Embryonic facial prominence (tissue), 1 donor: ENCODE results near the gene CTNND1.
"Not testable (repeated sequence)": the region's sequence is repeated elsewhere in the genome, so short reads cannot be mapped to it uniquely, and the experiment has no call there.

ENCODE experiments used
- DNase-seq: peaks from one replicate; pipeline ENCODE4 v3.0.0-alpha.2; 2016; ENCODE audit errors: extremely low spot score

Gene CTNND1

DNA sequence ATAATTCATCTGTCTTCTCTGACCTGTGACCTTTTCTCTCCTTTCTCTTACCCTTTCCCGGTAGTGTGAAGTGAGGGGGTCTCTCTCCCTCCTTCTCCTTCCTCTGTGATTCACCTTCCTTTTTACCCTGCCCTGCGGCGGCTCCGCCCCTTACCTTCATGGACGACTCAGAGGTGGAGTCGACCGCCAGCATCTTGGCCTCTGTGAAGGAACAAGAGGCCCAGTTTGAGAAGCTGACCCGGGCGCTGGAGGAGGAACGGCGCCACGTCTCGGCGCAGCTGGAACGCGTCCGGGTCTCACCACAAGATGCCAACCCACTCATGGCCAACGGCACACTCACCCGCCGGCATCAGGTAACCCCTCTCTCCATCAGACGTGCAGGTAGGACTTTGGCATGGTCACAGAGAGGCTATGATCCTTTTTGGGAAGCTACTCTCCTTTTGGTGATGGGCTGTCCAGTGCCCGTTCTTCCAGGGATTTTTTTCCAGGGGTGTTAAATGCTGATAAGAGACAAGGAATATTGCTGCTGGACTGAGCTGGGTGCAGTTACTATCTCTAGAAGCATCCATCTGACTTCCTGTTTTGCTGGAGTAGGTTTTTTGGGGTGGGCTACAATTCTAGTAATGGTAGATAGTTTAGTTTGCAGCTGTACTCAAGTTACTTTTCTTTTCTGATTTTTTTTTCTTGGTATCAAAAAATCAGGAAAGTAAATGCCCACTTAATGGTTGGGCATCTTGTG, 29.9 kb downstream of the CTNND1 start:
- no peak for DNase-seq

DNA sequence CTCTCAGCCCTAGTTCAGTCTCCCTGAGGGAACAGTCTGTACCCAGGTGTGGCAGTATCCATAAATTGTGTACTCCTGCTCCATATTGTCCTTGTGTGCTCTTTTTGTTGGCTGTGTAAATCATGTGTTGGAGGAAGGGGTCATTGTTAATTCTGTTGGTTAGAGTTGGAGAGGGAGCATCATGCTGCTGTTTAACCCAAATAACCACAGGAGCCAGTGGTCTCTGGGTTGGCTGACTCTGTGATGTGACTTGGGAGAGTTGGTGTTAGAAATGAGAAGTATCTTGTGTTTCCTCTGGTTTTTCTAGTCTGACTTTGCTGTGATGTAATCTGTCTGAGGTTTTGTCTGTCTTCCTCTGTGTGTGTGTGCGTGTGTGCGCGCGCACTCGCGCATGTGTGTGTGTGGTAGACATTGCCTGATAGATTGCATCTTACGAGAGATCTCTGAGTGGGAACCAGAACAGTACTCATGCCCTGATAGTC, 30.5 kb downstream of the CTNND1 start:
- DNase-seq, result no peak

DNA sequence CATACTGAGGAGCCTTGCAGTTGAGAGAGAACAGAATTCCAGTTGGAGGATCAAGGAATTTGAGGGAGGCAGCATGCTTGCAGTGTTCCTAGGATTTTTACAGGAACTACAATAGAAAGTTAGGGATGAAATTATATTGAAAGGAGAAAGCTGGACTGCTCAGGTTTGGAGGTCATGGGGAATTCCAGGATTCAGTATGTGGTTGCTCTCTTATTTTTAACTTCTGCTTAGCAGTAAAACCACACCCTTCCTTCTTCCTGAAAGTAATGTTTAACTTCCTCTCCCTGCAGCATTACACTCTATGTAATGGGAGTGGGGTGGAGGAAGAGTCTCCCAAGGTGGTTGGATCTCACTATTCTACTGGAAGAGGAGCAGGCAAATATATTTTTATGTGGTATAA, 31.3 kb downstream of the CTNND1 start:
- DNase-seq, result no peak

DNA sequence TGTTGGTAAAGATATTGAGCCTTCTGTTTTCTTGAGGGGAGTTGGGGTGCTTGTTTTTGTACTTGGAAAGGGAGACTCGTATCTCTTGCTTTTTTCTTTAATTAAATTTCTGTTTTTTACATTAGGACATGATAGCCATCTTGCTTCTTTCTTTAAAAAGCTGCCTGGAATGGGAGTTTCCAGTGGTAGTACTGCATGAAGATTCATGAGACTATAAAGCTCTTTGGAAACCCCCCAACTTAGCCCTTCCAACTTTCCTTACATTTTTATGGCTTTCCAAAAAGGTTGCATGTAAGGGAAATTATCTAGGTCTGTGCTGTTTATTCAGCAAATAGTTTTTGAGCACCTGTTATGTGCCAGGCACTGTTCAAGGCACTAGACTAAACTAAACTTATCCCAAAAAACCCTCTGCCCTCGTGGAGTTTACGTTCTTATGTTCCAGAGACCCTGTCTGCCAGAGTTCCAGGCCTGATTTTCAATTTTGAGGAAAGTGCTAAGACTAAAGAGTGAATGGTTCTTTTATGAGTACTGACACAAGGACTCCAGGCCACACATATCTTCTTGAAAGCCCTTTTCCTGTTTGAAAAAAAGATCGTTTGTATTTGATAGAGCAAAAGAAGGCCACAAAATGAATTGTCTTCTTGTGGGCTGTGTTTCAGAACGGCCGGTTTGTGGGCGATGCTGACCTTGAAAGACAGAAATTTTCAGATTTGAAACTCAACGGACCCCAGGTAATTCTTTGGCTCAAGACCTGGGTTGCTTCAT, 31.9 kb downstream of the CTNND1 start:
- no peak for DNase-seq

DNA sequence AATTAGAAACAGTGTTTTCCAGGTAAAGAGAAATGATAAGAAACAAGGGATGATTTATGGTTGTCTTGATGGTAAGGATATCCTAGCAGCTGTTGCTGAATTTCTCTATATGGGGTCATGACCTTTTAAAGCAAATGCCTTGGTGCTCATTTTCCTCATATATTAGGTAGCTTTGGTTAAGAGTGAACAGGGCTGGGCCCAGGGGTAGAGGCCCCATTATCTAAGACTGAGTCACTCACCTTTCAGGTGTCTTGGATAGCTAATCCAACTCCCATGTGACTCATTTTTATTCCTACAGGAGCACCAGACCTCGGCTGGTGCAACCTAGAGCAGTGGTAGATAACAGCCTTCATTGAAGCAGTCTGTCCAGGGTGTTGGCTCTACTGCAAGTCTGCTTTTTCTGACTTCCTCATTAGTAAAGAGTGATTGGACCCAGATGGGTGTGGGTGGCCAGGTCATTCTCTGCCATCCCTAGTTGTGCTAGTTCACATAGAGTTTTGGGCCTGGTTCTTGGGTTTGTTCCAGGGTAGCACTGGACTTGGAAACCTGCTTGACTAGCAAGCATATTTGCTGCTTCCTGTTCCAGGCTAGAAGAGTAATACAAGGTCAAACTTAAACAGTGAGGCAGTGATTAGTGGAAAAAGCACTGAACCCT, 37.4 kb downstream of the CTNND1 start:
- no peak for DNase-seq

DNA sequence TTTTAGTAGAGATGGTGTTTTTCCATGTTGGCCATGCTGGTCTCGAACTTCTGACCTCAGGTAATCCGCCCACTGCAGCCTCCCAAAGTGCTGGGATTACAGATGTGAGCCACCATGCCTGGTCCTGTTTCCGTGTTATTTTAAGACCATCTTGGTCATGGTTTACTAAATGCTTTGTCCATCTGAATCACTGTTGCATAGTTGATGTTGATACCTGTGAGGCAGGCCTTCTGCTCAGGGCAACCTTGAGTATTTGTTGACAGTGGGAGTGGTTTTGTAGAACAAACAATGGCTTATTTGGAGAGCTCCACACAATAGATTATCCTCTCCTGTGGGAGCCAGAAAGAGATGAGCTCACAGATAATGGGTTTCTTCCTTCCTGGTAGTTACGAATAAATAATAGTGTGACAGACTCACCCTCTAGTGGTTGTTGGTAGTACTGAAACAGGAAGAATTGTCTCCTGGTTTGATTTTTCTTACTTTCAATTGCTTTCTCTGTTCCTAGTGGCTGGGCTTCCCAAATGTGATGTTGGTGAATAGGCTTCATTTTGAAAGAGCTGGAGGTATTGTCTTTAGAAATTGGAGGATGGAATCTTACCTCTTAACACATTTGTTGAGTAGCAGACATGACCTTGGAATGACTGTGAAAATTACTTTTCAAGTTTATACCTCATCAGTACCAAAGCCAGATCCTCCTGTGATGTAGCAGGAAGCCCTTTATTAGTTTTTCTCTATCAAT, 39.0 kb downstream of the CTNND1 start:
- peak; percentile 57 for DNase-seq

DNA sequence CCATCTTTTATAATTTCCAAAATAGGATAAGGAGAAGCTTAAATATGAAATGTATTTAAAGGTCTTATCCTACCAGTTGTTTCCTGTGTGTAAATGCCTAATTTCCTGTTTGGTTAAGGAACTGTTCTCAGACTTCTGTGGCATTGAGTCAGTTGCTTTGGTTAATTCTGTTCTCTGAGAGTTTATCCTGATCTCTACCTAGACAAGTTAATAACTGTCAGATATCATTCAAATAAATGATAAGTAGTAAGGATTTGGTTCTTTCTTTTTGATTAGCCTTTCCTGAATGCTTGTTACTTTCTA, 39.5 kb downstream of the CTNND1 start:
- DNase-seq, result no peak

DNA sequence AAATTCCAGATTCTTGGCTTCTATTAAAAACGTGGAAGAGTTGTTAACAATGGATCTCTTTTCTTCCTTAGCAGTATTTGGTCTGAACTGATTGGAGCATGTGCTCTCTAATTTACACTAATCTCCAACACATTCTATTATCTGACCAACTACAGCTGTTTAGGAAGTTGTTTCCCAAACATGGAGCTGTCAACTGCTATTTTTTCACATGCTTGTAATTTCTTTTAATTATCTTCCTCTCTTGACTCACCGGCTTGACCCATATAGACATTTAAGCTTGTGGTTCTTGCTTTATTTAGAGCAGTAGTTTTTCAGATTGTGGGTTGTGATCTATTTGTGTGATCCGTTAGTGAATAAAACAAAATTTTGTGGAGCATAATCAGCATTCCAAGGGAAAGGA, 40.8 kb downstream of the CTNND1 start:
- no peak for DNase-seq

DNA sequence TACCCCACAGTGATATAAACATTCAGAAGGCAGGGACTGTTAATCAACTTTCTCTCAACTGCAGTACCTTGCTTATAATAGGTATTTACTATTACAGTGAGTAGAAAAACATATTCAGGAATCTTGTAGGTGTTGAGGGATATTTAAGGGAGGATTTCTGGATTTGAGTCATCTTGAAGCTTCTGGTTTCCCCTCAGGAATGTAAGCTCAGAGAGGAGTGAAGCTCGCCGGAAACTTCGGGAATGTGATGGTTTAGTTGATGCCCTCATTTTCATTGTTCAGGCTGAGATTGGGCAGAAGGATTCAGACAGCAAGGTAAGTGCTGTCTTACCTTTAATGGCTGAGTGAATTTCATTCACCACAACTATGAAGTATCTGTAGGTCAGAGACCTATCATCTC, 42.9 kb downstream of the CTNND1 start:
- no peak for DNase-seq

DNA sequence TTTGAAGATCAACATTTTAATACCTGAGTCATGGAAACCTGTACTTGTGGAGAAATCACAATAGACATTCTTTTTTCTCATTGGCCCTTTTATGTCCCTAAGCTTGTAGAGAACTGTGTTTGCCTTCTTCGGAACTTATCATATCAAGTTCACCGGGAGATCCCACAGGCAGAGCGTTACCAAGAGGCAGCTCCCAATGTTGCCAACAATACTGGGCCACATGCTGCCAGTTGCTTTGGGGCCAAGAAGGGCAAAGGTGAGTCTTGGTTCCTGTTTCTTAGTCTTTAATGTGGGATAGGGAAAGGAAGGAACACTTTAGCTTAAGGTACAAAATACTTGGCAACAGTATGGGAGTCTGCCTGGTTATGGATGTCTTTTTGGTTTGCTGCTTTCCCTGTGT, 44.2 kb downstream of the CTNND1 start:
- no peak for DNase-seq

DNA sequence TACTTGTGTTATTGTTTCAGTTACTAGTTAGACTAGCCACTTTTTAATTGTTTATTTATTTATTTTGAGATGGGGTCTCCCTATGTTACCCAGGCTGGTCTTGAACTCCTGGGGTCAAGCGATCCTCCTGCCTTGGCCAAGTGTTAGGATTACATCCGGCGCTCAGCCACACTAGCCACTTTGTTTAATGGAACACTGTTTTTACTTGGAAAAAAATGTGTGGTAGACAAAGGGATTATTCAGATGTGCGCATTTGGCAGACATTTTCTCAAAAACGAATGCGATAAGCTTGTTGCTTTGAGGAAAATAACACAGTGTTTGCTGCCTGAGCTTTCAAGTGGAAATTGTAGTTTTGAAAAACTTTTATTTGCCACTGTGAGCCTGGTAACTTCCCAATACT, 51.0 kb downstream of the CTNND1 start:
- DNase-seq, result no peak

DNA sequence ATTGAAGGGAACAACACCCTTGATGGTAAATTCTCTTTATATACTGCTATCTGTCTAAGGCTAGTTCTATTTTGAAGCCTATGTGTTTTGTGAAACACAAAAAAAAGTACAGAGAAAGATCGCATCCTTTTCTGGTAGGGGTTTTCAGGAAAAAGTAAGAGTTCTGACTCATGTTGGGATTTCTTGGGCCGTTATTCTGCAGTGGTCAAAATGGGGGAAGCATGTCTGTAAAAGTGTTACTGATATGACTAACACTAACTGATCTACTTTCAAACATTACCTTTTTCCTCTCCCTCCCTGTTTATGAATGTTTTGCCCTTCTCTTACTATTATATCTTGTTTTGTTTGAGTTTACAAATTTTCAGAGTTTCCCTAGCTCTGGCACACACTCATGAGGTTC, 53.9 kb downstream of the CTNND1 start:
- no peak for DNase-seq

DNA sequence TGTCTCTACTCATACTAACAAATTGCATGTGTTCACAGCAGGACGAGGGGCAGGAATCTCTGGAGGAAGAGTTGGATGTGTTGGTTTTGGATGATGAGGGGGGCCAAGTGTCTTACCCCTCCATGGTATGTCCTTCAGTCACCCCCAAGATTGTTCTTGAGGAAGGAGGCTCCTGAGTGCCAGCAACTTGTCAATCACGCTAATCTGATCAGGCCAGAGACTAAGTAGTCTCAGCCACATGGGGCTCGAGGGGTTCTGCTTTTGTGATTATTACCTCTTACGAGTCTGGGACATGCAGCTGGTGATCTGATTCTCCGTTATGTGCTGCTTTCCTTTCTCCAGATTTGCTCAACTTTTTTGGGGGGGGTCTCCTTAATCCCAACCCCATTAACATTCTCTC, 54.3 kb downstream of the CTNND1 start:
- DNase-seq, result no peak

DNA sequence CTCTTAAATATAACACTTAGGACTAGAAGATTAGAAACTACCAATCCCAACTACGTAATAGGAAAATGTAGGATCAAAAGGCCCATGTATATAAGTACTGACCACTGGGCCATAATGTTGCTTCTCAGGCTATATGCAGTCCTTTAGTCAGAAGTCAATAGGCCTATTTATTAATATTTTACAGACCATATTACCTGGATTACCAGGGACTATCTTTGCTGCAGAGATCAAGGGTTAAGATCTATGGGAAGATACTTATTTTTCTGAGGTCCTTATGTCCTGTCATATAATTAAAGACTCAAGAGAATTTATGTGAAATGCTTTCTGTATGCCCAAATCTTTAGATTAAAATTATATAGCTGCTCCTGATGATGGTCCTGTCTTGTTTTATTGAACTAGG, 57.2 kb downstream of the CTNND1 start:
- DNase-seq, result no peak

DNA sequence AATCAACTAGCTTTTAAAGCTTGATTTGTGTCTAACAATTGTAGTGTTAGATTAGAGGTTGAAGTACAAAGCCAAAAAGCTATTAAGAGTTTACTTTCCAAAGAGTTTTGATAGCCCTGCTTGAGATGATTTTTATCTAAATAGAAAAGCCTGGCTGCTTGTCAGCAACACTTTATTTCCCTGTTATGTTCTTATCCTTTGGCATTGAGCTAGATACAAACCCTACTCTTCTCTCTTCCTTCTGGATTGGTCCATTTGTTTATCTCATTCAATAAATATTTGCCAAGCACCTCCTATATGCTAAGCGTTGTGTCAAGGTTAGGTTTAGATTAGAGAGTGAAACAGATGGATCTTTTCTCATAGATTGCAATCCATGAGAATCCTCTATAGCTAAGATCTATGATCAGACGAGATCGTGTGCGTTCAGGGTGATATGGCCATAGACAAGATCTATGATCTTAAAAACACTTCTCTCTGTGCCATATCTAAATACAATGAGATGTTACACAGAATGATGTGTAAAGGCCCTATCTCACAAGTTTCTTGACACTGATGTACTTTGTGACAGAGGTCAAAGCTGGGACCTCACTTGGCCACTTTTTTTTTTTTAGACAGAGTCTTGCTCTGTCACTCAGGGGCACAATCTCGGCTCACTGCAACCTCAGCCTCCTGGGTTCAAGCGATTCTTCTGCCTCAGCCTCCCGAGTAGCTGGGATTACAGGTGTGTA, 57.8 kb downstream of the CTNND1 start:
- no peak for DNase-seq

DNA sequence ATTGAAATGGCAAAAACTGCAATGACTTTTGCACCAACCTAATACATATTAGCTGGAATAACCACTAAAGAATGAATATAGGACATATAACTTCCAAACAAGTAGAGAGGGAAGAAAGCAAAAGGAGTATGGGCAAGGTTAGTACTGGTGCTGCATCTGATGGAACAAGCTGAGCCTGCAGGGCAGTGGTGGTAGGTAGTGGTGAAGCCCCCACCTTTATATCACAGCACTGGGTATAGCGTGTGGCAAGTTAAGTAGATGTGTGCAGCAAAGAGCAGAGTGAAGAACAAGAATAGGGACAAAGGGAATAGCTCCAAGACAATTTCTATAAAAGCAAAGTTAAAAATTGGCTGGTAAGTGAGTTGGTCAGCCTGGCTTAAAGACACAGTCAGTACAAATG, 62.3 kb downstream of the CTNND1 start:
- DNase-seq, result no peak

DNA sequence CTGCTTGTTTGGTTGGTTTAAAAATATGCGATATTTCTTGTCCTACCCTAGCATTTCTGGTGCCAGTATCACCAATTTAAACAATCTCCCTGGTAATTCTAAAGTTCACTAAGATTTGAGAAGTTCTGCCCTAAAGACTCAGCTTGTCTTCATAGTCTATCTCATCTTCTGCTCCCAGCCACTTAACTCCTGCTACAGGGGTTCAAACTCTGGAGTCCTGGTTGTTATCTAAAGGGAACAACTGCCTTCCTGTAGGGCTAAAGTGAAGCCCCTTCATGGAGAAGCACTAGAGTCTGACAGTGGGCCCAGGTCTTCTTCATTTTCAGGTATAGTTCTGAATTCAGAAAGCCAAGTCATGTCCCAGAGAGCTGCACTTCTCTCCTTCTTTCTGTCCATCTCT, 73.2 kb downstream of the CTNND1 start:
- DNase-seq, result no peak

DNA sequence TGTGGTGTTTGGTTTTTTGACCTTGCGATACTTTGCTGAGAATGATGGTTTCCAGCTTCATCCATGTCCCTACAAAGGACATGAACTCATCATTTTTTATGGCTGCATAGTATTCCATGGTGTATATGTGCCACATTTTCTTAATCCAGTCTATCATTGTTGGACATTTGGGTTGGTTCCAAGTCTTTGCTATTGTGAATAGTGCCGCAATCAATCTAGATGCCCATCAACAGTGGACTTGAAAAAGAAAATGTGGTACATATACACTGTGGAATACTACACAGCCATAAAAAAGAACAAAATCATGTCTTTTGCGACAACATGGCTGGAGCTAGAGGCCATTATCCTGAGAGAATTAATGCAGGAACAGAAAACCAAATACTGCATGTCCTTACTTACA, 77.0 kb downstream of the CTNND1 start:
- DNase-seq, result not testable (repeated sequence)

DNA sequence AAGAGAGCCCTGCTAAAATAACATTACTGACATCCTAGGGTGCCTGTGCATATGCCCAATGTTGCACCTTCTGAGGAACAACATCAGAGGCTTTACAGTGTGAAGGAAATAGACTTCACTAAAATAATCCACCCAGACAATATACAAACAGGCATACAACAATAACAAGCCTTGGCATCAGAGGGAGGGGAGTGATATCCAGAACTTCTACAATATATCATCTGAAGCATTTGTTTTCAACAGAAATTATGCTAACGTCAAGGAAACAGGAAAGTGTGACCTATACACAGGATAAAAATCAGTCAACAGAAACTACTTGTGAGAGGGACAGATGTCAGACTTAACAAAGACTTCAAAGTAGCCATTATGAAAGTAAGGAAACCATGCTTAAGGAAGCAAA, 81.3 kb downstream of the CTNND1 start:
- DNase-seq, result no peak

DNA sequence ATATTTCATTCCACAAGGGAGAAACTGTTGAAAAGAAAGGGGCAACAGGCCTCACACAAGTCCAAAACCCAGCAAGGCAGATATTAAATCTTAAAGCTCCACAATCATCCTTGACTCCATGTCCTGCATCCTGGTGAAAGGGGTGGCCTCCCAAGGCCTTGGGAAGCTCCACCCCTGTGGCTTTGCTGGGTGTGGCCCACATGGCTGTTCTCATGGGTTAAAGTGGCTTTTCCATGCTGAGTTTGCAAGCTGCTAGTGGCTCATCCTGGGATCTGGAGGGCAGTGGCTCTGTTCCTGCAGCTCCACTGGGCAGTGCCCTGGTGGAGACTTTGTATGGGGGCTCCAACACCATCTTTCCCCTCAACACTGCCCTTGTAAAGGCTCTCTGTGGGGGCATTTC, 106.4 kb downstream of the CTNND1 start:
- DNase-seq, result no peak

DNA sequence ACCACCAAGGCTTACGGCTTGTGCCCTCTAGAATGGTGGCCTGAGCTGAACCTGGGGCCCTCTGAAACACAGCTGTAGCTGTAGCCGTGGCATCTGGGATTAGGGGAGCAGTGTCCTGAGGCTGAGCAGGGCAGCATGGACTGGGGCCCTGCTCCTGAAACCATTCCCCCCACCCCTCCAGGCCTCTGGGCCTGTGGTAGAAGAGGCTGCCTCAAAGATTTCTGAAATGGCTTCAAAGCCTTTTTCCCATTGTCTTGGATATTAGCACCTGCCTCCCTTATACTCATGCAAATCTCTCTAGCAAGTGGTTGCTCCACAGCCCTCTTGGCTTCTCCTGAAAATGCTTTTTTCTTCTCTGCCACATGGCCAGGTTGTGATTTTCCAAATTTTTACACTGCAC, 106.9 kb downstream of the CTNND1 start:
- DNase-seq, result no peak
